Activated CD8-positive, alpha-beta memory T cell treated with anti-CD3 and anti-CD28 coated beads for 48 hours (primary cell): Measurements from ENCODE around the gene HSD17B1.
A peak's percentile ranks its signal among the peaks of the same experiment; 100 is the strongest.
"Not testable (repeated sequence)": the region's sequence is repeated elsewhere in the genome, so short reads cannot be mapped to it uniquely, and the experiment has no call there.

Source experiments
- DNase-seq, 3 experiments: peaks; one replicate each; pipeline ENCODE4 v3.0.0-alpha.2; 2020; ENCODE audit warnings: low read depth in 2 of 3, low spot score in 2 of 3

Gene HSD17B1

GRCh38 chr17:42525221-42525620, 27.5 kb upstream of the HSD17B1 start:
- no peak for DNase-seq

GRCh38 chr17:42526031-42526444, 26.7 kb upstream of the HSD17B1 start:
- no peak for DNase-seq

GRCh38 chr17:42527932-42528331, 24.8 kb upstream of the HSD17B1 start:
- DNase-seq: no peak

DNA sequence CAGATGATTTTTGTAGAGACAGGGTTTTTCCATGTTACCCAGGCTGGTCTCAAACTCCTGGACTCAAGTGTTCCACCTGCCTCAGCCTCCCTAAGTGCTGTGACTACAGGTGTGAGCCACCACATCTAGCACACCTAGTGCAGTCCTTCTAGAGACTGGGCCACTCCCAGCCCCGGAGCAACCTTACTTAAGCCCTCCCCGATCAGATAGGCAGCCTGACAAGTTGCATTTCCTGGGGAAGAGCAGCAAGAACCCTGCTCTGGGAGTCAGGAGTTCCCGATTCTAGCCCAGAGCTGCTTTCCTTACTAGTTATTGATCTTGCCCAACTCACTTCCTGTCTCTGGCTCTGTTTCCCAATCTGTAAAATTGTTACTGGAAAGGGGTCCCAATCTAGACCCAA, 23.7 kb upstream of the HSD17B1 start:
- no peak for DNase-seq

- DNase-seq: no peak
Measured at GRCh38 chr17:42530952-42531454, 21.7 kb upstream of the HSD17B1 start.

GRCh38 chr17:42531455-42532354, 21.0 kb upstream of the HSD17B1 start:
- DNase-seq: peak in 1 of 3 experiments; percentile 39

- no peak for DNase-seq
Measured at GRCh38 chr17:42535155-42536047, 17.3 kb upstream of the HSD17B1 start.

DNA sequence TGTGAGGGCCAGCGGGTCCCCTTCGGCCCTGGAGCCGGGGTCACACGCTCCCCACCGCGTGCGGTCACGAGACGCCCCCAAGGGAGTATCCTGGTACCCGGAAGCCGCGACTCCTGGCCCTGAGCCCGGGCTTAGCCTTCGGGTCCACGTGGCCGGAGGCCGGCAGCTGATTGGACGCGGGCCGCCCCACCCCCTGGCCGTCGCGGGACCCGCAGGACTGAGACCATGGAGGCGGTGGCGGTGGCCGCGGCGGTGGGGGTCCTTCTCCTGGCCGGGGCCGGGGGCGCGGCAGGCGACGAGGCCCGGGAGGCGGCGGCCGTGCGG, 16.7 kb upstream of the HSD17B1 start, which contains the start of gene NAGLU:
Gene NAGLU, plus strand, starts transcription at position 194 of the 324 bp plus-strand sequence. Its CDS starts 32 bp downstream, at position 226.
- peak; percentile 72 to 79 (median 75) for DNase-seq

GRCh38 chr17:42536372-42537155, 16.2 kb upstream of the HSD17B1 start:
- DNase-seq: peak; percentile 45 to 62 (median 60)

- no peak for DNase-seq
Measured at GRCh38 chr17:42537156-42537805, 15.4 kb upstream of the HSD17B1 start.

DNA sequence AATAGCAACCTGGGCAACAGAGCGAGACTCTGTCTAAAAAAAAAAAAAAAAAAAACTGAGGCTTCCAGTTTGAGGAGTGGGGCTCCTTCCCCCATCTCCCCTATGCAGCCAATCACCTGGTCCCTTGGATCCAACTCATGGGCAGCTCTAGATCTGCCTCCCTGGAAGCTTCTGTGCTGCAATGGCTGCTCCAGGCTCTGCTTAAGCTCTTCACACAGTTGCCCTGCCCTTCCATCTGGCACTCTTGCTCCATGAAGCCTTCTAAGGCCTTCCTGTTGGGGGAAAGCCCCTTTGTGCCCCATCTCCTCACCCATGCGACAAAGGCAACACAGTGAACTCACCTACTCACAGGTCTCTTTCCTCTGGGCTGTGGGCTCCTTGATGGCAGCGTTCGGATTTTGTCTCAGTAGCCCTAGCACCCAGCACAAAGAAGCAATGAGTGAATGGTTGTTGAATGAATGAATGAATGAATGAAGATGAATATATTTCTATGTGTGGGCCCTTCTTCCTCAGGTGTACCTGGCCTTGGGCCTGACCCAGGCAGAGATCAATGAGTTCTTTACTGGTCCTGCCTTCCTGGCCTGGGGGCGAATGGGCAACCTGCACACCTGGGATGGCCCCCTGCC, 14.8 kb upstream of the HSD17B1 start:
- DNase-seq: no peak

DNA sequence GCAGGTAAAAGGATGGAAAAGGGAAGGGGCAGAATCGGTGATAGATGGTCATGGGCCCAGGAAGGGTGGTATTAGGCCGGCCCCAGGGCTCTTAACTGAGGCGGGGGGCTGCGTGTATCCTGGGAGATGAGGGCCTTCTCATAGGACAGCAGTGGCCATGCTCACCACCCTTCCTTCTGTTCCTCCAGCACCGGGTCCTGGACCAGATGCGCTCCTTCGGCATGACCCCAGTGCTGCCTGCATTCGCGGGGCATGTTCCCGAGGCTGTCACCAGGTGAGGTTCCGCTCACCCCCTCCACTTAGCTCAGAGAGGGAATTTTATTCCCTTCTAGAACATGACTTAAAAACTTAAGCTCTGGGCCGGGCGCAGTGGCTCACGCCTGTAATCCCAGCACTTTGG, 14.2 kb upstream of the HSD17B1 start:
- DNase-seq: no peak

DNA sequence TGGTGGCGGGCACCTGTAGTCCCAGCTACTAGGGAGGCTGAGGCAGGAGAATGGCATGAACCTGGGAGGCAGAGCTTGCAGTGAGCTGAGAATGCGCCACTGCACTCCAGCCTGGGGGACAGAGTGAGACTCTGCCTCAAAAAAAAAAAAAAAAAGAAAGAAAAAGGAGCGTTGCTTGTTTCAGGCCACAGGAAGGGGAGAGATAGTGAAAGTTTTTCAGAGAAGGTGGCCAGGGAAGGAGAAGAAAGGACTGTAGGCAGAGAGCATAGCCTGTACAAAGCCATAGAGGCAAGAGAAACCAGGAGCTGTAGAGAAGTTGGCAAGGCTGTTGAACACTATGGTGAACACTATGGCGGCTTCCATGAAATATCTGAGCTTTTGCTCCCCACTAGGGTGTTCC, 12.2 kb upstream of the HSD17B1 start:
- DNase-seq: not testable (repeated sequence)

DNA sequence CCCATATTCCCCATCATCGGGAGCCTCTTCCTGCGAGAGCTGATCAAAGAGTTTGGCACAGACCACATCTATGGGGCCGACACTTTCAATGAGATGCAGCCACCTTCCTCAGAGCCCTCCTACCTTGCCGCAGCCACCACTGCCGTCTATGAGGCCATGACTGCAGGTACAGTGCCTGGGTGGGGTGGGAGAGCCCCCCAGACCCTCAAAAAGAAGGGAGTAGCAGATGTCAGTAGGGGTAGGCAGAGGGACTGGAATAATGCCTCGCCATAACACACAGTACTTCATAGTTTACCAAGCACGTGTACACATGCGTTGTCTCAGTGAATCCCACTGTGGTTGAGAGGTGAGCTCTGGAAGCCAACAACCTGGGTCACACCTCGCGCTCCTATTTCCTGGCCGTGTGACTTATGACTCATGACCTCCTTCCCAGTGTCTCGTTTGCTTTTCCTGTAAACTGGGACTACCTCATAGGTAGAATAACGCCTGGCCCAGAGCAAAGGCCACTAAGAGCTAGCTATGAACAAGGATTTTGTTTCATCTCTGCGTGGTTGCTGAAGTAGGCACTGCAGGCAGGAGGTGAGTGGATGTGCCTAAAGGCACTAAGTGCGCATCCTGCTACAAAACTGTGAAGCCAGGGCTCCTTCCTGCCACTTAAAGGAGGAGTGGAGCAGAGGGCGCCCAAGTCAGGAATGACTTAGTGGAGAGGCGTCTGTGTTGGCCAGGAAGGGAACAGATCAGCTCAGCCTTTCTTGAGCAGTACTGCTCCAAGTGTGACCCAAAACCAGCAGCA, 11.5 kb upstream of the HSD17B1 start:
- no peak for DNase-seq

DNA sequence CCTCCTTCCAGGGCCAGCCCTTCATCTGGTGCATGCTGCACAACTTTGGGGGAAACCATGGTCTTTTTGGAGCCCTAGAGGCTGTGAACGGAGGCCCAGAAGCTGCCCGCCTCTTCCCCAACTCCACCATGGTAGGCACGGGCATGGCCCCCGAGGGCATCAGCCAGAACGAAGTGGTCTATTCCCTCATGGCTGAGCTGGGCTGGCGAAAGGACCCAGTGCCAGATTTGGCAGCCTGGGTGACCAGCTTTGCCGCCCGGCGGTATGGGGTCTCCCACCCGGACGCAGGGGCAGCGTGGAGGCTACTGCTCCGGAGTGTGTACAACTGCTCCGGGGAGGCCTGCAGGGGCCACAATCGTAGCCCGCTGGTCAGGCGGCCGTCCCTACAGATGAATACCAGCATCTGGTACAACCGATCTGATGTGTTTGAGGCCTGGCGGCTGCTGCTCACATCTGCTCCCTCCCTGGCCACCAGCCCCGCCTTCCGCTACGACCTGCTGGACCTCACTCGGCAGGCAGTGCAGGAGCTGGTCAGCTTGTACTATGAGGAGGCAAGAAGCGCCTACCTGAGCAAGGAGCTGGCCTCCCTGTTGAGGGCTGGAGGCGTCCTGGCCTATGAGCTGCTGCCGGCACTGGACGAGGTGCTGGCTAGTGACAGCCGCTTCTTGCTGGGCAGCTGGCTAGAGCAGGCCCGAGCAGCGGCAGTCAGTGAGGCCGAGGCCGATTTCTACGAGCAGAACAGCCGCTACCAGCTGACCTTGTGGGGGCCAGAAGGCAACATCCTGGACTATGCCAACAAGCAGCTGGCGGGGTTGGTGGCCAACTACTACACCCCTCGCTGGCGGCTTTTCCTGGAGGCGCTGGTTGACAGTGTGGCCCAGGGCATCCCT, 9.3 kb upstream of the HSD17B1 start:
- DNase-seq: no peak

GRCh38 chr17:42544874-42545283, 7.8 kb upstream of the HSD17B1 start:
- no peak for DNase-seq

- DNase-seq: not testable (repeated sequence)
Measured at GRCh38 chr17:42545755-42546505, 6.8 kb upstream of the HSD17B1 start.
